Activated effector memory CD4-positive, alpha-beta T cell treated with Interleukin-2 at 50 U/mL for 16 hours (primary cell): ENCODE results near the gene TBCD.

Source experiments
- DNase-seq: peaks from one replicate; pipeline ENCODE4 v3.0.0-alpha.2; 2020

The TBCD gene

GRCh38 chr17:82927661-82928601 is 176.1 kb downstream of the TBCD start:
- no peak for DNase-seq

GRCh38 chr17:82929011-82929622 is 177.3 kb downstream of the TBCD start:
- no peak for DNase-seq

- no peak for DNase-seq
Measured at GRCh38 chr17:82929676-82930042, 177.8 kb downstream of the TBCD start.

- DNase-seq, result no peak
Measured at GRCh38 chr17:82930043-82930923, 178.4 kb downstream of the TBCD start.

GRCh38 chr17:82930924-82931698 is 179.2 kb downstream of the TBCD start:
- DNase-seq, result no peak

- no peak for DNase-seq
Measured at GRCh38 chr17:82931699-82932517, 180.0 kb downstream of the TBCD start.

GRCh38 chr17:82932518-82933310 is 180.8 kb downstream of the TBCD start:
- DNase-seq, result no peak

- no peak for DNase-seq
Measured at GRCh38 chr17:82933911-82934310, 182.0 kb downstream of the TBCD start.

GRCh38 chr17:82935966-82936767 is 184.3 kb downstream of the TBCD start:
- DNase-seq, result no peak

- no peak for DNase-seq
Measured at GRCh38 chr17:82936768-82937171, 184.9 kb downstream of the TBCD start.

GRCh38 chr17:82937411-82938371 is 185.8 kb downstream of the TBCD start:
- DNase-seq, result no peak

GRCh38 chr17:82938486-82938872 is 186.6 kb downstream of the TBCD start:
- DNase-seq, result no peak

- no peak for DNase-seq
Measured at GRCh38 chr17:82938873-82939620, 187.2 kb downstream of the TBCD start.

GRCh38 chr17:82939621-82940135 is 187.8 kb downstream of the TBCD start:
- no peak for DNase-seq

GRCh38 chr17:82940226-82941020 is 188.6 kb downstream of the TBCD start:
- no peak for DNase-seq
